ENCODE data around the gene GSG1L.

GSG1L gene

GRCh38 chr16:27801289-27801945 lies 262.1 kb downstream of the GSG1L start:
- in situ Hi-C loops (cut with MboI; ENCODE audit: low sequenced_read_pairs) = no loop called here

- in situ Hi-C loops (cut with MboI; ENCODE audit: low sequenced_read_pairs) = no loop called here
Measured at GRCh38 chr16:27800817-27801216, 262.7 kb downstream of the GSG1L start.

- in situ Hi-C loops (cut with MboI; ENCODE audit: low sequenced_read_pairs) = no loop called here
Measured at GRCh38 chr16:27799896-27800295, 263.6 kb downstream of the GSG1L start.

DNA sequence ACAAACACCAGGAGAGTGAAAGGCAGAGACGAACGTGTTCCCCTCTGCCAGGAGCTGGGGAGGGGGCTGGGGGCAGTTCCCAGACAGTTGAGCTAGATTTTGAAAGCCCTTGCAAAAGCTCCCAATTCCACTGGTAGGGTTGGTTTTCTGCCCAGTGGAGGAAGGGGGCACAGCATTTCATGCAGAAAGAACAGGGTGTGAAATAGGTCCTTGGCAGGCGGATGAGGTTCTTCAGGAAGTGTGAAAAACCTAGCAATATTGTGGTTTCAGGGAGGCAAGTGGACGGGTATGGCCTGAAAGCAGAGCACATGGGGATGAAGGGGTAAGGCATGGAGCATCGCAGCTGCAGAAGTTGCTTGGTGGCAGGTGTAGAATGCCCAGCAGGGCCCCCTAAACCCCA lies 265.3 kb downstream of the GSG1L start:
- in situ Hi-C loops (cut with MboI; ENCODE audit: low sequenced_read_pairs) = no loop called here

GRCh38 chr16:27795992-27796614 lies 267.4 kb downstream of the GSG1L start:
- in situ Hi-C loops (cut with MboI; ENCODE audit: low sequenced_read_pairs) = no loop called here

DNA sequence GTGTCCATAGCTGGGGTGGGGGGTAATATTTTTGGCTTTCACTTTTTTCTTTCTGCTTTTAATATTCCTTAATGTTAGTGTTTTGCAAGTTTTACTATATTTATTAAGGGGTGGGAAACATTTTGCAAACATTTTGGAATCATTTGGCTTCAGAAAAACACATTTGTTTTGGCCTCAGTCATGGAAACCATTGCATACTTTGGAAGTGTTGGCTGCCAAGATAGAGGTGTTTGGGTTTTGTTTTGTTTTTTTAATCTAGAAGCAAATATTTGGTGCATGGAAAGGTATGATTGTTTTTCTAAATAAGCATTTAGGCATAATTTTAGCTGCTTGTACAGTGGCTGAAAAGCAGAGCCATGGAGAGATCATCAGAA lies 270.3 kb downstream of the GSG1L start:
- in situ Hi-C loops (cut with MboI; ENCODE audit: low sequenced_read_pairs) = no loop called here

DNA sequence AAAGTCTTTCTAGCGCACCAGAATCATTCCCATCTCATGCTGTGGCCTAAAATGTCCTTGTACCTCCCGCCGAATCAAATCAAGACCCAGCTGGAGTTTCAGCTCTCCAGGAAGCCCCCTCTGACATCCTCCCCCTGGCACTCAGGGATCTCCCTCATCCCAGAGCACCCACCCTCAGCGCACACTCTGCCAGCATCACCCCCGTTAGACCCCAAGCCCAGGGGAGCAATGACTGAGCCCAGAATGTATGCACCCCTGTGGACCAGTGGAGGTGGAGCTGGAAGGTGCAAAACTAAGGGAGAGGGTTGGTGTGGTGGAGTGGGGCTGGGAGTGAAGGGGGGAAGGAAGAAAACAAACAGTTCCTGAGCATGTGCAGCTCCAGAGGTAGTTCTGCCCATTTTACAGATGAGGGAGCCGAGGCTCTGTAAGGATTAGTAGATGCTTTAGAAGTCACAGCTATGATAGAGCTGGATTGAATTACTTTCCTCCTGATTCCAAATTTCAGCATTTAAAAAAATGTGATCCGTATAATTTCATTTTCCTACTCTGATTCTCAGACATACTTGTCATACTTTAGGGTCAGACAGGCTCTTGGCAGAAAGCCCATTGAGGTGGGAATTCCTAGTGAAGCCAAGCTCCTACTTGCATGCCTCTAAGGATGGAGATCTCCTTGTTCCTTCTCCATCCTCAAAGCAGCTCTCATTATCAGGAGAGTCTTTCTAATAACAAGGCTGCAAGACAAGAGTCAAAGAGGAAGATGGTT lies 270.8 kb downstream of the GSG1L start:
- in situ Hi-C loops (cut with MboI; ENCODE audit: low sequenced_read_pairs) = no loop called here

DNA sequence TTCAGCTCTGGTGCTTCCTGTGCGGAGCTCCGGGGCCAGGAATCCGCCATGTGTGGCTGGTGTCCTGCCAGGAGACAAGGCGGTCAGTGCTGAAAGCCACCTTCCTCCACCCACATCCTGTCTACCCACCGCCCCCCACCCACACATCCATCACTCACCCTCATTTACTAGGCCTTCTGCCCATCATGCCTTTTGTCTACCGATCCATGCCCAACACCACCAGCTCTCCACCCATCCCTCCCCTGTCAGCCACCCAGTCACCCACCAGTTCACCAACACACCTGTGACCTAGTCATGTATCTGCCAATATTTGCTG lies 272.2 kb downstream of the GSG1L start:
- in situ Hi-C loops (cut with MboI; ENCODE audit: low sequenced_read_pairs) = no loop called here

DNA sequence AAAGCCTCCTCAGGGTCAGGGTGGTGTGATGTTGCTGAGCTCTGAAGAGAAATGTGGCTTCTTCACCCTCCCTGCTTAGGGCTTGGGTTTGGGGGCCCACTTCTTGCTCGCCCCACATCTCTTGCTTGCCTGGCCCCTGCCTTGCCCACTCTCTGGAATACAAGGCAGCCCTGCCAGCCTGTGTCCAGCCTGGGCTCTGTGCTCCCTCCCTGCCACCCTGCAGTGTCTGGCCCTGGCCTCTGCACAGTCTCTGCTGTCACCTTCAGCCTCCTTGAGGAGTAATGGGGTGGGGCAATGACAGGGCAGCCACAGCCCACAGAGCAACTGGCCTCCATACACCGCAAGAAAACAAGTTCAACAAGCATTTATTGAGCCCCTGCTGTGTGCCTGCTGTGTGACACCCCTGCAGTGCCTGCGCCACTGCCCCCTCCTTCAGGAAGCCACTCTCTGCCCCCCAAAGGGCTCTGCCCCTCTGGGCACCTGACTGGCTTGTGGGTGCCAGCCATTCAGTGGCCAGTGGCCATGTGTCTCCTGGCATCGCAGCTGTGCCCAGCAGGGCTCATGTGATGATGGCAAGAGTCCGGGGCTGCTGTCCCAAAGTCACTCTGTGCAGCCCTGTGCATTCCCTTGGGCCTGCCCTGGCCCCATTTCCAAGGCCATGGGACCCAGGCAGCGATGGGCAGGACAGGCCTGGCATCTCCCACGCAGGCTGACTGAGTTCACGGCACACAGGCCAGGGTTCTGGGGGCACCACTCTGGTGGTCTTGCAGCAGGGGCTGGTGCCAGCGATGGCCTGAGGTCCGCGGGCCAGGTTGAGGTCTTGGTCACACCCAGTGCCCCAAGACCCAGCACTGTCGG lies 272.7 kb downstream of the GSG1L start:
- in situ Hi-C loops (cut with MboI; ENCODE audit: low sequenced_read_pairs) = no loop called here

DNA sequence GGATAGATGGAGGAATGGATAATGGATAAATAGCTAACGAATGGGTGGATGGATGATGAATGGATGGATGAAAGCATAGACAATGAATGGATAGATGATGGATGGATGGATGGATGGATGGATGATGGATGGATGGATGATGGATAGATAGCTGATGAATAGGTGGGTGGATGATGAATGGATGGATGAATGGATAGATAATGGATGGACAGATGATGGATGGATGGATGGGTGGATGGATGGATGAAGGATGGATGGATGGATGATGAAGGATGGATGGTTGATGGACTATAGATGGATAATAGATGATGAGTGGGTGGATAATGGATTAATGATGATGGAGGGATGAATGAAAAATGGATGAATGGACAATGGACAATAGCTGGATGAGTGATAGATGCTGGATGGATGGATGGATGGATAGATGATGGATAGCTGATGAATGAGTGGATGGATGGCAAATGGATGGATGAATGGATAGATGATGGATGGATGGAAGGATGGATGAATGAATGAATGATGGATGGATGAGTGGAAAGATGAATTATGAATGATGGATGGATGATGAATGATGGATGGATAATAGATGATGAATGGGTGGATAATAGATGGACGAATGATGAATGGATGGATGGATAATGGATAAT lies 273.8 kb downstream of the GSG1L start:
- in situ Hi-C loops (cut with MboI; ENCODE audit: low sequenced_read_pairs) = no loop called here

- in situ Hi-C loops (cut with MboI; ENCODE audit: low sequenced_read_pairs) = no loop called here
Measured at GRCh38 chr16:27789150-27789549, 274.4 kb downstream of the GSG1L start.

- in situ Hi-C loops (cut with MboI; ENCODE audit: low sequenced_read_pairs) = no loop called here
Measured at GRCh38 chr16:27787665-27788064, 275.8 kb downstream of the GSG1L start.

GRCh38 chr16:27786923-27787625 lies 276.4 kb downstream of the GSG1L start:
- in situ Hi-C loops (cut with MboI; ENCODE audit: low sequenced_read_pairs) = no loop called here

- in situ Hi-C loops (cut with MboI; ENCODE audit: low sequenced_read_pairs) = no loop called here
Measured at GRCh38 chr16:27786221-27786922, 277.1 kb downstream of the GSG1L start.

- in situ Hi-C loops (cut with MboI; ENCODE audit: low sequenced_read_pairs) = no loop called here
Measured at GRCh38 chr16:27785307-27785678, 278.2 kb downstream of the GSG1L start.

DNA sequence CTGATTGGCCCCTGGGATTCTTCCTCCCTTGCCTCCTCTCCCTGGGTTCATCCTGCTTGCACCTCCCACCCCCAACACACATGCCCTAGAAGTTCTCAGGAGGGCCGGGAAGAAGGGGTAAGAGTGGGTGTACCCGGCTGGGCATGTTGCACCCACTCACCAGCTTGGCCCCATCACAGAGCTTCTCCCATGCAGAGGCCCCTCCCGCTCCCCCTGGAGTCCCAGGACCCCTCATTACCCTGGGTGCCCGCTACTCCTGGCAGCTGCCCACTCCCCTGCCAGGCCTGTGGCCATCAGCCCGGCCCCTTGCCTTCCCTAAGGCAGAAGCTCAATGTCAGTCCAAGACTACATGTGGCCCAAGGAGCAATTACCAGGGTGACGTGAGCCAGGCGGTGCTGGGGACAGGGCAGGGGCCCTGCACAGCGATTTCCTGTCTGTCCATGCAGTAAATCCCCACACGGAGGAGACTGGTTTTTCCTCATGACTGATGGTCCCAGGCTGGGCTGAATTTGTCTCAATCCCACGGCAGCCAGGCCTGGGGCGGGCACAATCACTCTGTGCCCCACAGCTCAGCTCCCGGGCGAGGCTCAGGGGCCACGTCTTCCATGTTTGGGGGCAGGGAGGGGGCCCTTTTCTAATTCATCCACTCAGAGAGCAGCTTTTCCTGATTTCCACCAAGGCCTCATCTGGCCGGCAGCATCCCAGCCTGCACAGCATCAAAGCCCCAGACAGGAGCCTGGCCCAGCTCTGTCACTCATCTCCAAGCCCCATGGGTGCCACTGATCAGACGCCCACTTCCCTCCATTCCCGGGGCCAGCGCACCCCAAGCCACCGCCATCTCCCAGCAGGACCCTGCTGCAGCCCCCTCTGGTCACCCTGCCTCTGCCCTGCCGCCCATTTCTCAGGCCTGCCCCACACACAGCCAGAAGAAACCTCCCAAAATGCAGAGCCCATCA lies 278.9 kb downstream of the GSG1L start:
- in situ Hi-C loops (cut with MboI; ENCODE audit: low sequenced_read_pairs) = no loop called here

DNA sequence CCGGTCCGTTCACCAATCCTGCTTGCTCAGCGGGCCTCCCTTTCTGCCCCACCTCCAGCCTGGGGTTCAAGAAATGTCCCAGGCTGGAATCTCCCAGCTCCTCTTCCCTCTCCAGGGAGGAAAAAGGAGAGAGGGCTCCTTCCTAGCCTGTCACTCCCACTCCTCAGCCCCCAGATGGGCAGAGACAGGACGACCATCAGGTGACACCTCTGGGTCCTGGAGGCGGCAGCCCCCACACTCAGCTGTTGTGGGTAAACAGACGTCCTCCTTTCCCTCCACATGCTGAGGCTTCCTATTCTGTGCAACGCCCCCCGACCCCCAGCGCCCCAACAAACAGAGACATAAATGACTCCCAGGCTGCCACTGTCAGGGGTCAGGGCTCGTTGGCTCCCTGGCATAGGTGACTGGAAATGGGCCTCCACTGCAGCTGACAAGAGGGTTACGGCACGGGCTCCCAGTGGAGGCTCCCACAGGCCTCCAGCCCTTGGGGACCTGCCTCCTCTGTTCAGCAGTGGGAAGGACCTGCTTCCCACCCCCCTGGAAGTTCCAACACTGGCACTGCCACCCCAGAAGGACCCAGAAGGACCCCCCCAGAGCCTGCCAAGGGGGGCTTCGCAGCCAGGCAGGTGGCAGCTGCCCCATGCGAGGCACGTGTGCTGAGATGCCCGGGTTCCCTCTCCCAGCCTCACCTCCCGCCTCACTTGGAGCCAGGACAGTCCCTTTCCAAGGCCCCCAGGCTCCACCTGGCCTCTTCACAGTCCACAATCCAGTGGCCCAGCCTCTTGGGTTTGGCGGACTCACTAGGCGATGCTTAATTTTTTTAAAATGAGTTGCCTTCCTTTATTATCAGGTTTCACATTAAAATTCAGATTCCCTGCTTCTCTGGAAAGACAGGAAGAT lies 281.3 kb downstream of the GSG1L start:
- in situ Hi-C loops (cut with MboI; ENCODE audit: low sequenced_read_pairs) = no loop called here

GRCh38 chr16:27781195-27781524 lies 282.4 kb downstream of the GSG1L start:
- in situ Hi-C loops (cut with MboI; ENCODE audit: low sequenced_read_pairs) = no loop called here

All from HL-60/S4 (cell line).